HT-29 (cell line): ENCODE results near the gene NT5DC1. TPM values are rescaled to one million over a fixed set of nuclear protein-coding genes. Genes with fewer than 3 reads are reported as not detected.
"Not testable (repeated sequence)": the region's sequence is repeated elsewhere in the genome, so short reads cannot be mapped to it uniquely, and the experiment has no call there.

Experiments
- DNase-seq: peaks from one replicate; pipeline ENCODE4 v3.0.0-alpha.2; 2015; ENCODE audit warnings: low spot score
- total RNA-seq: library from RNA; depleted of rRNA; stranded (reverse); fragments of >200 nt; shearing (Covaris generic); gene quantifications from 2 replicates; pipeline ENCODE4 v1.2.3, GENCODE V29; 2014

Gene NT5DC1
- total RNA-seq, 1 experiment from 2014 or later: 20.5 TPM

DNA sequence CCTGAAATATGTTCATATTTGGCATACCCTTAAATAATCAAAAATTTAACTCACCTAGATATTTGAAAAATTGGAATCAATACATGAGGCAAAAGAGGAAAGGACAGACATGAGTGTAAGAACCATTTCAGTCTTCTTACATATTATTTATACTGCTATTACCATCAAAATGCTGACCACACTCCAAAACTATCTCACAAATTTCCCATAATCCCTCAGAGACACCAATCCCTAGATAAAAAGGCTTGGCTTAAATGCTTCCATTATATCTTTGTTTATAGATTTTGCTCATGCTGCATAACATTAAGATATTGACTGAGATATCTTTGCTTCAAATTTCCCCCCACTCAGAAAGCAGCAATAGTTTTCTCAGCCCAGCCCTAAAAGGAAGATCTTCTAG, 11.7 kb upstream of the NT5DC1 start:
- DNase-seq: no peak

DNA sequence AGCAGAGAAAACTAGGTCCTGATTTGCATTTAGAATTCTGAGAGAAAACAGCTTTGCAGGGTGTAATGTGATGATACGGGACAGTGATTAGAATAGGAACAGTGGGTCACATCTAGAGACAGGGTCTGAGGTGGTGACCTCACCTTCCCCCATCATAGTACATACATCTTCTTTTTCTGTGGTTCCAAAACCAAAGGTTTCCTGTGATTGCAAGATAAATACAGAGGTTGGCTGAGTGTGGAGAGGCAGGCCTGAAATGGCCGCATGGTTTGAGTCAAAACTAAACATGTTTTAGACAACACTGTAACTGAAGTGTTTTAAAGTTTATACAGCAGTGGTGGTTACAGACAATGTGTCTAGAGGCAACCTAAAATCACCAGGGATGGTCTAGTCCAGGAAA, 10.4 kb upstream of the NT5DC1 start:
- DNase-seq: no peak

DNA sequence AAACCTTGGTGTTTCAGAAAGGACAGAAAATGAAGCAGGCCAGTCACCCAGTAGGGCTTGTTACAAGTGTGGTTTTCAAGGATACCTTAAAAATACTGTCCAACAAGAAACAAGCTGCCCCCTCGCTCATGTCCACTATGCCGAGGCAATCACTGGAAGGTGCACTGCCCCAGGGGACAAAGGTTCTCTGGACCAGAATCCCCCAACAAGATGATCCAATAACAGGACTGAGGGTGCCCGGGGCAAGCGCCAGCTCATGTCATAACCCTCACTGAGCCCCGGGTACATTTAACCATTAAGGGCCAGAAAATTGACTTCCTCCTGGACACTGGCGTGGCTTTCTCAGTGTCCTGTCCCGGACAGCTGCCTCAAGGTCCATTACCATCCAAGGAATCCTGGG, 6.6 kb upstream of the NT5DC1 start:
- no peak for DNase-seq

DNA sequence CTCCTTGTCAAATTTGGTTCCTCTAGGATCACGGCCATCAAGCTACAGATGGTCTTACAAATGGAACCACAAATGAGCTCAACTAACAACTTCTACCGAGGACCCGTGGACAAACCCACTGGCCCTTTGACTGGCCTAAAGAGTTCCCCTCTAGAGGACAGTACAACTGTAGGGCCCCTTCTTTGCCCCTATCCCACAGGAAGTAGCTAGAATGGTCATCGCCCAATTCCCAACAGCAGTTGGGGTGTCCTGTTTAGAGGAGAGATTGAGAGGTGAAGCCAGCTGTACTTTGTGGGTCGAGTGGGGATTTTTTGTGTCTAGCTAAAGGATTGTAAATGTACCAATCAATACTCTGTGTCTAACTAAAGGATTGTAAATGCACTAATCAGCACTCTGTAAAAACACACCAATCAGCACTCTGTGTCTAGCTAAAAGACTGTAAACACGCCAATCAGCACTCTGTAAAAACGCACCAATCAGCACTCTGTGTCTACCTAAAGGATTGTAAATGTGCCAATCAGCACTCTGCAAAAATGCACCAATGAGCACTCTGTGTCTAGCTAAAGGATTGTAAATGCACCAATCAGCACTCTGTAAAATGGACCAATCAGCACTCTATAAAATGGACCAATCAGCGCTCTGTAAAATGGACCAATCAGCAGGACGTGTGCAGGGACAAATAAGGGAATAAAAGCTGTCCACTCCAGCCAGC, 4.4 kb upstream of the NT5DC1 start:
- not testable (repeated sequence) for DNase-seq

DNA sequence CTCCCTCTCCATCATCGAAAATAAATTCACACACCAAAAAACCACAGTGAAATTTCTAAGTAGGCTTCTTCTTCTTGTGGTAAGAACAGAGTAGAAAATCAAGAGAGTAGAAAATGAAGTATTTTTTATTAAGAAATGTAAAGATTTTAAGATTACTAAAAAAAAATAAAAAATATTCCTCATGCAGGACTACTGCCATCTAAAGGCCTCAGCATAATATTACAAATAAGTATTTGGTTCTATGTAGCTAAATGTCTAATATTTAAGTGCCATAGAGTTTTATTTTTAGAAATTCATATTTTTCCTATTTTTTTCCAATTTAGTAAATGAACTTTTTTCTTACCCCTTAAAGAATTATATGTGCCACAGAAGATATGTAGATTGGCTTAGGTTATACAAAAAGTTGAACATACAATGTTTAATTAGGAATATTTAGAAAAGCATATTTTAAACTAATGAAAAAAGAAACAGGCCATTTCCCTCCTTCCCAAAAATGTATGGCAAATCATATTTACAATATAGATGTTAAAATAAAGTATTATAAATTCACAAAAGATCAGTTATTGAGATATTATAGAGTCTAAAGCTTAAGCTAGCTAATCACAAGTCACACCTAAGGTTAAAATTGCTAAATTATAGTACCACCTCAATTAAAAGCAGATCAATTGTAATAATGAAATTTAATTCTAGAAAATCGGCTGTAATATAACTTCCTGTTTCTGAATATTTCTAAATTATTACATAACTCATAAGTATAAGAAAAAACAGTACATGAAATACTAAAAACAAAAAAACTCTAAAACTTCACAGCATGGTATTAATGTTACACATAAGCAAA, 3.5 kb upstream of the NT5DC1 start:
- peak; percentile 27 for DNase-seq

DNA sequence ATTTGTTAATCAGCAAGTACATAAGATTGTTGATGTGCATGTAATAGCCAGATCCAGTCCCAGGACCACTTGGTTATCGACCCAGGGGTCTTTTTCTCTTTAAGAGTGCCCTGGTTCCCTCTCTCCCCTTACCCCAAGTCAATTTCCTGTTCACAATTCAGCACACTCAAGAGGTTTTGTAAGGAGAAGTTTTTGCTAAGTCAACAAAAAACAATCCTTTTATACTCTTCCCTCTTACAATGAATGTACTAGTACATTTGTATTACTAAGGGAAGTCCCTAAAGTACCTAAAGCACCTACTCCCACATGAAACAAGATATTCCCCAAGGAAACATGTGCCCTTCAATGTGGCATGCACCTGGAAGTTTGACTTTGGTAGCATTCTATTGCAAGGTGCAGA, 1.6 kb upstream of the NT5DC1 start:
- no peak for DNase-seq

DNA sequence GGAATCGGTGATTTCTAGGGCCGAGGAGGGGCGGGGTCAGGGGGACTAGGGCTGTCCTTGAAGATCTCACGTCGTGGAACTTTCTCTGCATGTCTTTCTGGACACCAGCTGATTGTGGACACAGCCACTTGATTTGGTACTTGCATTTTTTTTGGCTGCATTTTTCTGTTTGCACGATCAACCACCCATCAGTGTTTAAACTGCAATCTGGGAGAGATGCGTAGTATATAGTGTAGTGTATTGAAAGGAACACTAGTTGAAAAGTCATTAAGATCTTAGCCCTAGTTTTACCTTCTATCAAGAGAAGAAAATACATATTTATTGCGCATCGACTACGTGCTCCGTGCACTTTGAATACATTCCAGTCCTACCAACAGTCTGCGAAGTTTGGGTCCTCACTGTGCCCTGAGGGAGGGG, 657 bp downstream of the NT5DC1 start:
- no peak for DNase-seq

DNA sequence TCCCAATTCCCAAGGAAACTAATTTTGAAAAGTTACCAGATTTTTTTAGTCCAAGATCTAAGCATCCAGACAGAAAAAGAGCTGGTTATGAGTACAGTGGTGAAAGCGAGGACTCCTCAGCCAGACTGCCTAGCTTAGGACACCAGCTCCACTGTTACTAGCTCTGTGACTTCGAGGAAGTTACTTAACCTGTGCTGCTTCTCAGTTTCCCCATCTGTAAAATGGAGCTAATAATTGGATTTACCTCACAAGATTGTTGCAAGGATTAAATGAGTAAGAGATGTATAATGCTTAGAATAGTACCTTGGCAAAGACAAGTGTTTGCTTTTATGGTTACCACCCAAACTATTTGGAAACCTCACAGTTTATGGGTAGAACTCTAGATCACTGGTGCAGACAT, 1.1 kb downstream of the NT5DC1 start:
- DNase-seq: peak; percentile 7

DNA sequence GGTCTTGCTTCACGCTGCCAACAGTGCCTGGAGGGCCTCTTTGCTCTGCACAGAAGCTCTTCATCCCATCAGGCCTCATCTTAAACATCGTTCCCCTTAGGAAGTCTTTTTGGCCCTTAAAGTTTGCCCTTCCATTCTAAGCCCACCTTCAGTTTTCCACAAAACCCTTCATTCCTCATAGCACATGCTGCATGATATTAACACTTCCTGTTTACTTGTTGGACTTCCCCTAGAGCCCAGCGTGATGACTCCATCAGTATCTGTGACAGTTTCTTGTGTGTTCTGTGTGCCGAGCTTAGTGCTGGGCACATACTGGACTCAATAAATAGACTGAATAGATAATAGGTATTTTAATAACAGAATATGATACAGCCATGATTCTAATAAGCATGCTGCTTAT, 2.2 kb downstream of the NT5DC1 start:
- DNase-seq: no peak

DNA sequence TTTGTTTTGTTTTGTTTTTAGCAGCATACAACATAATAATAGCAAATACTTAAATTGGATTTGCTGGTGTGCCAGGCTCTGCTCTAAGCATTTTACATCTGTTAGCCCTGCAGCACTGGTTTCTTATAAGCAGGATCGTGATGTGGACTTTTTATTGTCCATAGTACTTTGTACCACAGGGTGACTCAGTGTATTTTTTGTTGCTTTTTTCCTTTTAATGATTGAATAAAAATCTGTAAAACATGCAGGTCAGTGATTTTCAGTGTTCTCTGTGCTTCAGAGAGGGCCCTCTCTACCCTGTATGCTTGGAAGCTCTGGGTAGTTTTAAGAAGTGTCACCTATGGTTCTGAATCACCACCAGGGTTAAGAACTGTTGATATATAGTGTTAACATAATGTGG, 4.0 kb downstream of the NT5DC1 start:
- no peak for DNase-seq

DNA sequence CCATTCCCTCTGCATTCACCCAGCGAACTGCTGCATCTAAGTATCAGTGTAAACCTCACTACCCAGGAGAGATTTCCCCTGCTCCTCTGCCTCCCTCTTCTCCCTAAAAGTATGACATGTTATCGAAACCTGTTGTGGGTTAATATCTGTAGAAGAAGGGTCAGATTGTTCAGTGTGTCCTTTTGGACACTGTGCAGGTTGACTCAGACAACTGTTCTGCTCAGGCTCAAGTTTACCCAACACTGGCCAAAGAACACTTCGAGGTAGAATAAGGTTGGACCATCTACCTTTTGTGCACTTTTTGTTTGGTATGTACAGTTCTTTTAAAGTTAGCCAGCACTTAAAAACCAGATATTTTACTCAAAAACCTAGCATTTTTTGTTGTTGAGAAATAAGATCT, 4.6 kb downstream of the NT5DC1 start:
- DNase-seq: no peak

DNA sequence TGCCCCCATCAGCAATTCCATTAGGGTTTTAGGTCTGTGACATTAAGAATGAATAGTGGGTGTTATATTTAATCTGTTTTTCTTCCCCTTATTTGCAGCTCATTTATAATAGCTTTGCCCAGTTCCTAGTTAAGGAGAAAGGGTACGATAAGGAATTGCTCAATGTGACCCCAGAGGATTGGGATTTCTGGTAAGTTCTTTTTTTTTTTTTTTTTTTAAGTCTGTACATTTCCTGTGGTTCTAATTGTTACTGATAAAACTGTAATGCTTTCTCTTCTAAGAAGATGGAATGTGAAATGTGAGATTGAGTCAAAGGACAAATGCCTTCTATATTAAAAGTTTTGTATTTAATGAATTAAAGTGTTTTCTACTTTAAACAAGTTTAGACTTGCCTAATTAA, 5.5 kb downstream of the NT5DC1 start:
- no peak for DNase-seq

DNA sequence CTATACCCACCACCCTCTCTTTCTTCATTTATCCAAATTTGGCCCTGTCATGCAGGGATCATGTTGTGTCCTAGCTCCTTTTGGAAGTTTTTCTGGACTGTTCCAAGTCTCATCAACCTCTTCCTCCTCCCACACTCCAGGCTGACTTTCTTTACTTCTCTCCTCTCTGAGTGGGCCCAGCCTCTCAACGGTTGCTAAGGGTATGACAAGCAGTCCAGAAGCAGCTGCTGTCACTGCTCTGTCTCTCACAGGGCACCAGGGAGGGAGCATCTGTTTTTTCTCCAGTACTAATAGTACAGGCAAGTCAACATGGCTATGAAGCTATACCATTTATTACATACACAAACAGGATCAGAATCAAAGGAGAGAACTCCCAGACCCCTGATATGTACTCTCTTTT, 8.2 kb downstream of the NT5DC1 start:
- DNase-seq: no peak

DNA sequence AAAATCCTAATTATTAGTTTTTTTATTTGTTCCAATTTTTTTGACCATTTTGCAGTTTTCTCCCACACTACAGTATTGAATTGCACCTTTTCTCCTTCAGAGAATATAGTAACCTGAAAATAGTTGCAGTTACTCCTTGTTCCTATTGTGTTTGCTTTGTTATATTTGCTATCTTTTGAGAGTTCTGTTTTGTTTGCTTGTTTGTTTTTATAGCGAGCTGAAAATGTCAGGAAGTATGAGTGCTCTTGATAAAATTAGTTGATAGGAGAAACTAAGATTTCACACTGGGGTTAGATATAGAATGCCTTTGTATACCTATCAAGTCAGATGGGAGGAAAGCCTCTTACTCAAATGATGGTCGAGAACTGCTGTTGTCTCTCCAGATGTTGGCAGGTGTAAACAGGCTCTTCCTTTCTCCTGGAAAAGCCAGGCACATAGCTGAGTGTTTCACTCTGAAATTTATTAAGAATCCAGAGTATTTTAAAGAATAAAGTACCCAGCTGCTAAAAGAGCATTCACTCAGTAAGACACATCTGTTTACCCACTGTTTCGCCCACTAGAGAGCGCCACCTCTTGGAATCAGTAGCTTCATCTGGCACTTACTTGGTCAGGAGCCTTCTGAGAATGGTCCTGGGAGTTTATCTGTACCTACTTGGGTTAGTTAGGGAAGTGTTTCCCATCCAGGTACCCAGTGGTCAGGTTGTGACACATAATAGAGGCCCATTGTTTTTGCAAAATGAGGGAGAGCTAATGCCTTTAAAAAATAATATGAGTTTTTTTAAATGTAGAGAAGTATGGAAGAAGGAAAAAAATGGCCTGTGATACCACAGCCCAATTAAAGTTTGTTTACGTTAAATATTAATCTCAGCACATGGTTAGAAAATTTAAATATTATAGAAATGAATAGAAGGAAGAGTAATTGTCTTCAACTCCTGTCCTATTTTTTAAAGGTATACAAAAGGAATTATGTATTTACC, 11.2 kb downstream of the NT5DC1 start:
- DNase-seq: peak; percentile 57

DNA sequence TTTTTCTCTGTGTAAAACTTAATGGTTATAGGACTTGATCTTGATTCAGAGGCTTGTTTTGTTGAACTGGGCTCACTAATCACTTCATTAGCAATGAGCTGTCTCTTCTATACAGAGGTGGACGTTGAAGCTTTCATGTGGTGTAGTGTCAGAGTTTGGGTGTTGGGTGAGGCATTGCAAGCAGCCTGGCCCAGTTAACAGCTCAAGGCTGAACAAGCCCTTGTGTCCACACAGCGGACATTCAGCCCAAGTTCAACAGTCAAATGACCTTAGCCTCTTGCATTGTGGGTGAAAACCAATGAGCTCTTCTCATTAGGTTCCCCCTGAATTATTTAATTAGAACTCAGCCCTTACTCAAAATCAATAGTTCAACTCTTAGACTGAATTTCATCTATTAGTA, 12.7 kb downstream of the NT5DC1 start:
- DNase-seq: no peak

DNA sequence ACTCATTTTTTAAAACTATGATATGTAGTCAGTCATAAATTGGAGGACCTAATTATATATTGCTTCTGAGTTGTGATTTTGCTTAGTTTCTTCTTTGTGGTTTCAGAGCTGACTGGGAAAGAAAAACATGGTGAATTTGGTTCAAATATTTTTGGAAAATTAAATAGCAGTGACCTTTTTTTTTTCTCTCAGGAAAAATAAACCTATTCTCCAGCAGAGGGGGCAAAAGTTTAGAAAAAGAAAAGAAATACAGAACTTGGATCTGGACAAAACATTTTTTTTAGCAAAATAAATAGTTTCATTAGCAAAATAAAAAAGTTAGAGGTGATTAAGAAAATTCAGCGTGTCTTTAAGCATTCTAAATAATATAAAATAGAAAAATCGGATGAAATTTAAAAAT, 15.1 kb downstream of the NT5DC1 start:
- DNase-seq: no peak

DNA sequence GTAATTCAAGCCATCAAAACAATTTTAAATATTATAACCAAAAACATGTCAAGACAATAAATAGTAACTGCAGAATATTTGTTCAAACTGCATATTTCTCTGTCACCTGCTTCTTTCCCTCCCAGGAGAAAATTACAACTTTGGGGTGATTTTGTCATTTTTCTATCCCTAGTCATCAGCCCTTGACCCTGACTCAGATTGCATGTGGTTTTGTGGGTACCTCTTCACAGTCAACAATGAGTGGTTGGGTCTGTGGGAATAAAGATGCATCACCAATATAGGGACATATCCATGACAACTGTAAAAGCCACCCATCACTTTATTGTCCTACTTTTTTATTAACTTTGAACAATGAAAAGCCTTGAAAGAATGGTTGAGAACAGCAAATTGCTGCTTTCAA, 18.0 kb downstream of the NT5DC1 start:
- DNase-seq: no peak

DNA sequence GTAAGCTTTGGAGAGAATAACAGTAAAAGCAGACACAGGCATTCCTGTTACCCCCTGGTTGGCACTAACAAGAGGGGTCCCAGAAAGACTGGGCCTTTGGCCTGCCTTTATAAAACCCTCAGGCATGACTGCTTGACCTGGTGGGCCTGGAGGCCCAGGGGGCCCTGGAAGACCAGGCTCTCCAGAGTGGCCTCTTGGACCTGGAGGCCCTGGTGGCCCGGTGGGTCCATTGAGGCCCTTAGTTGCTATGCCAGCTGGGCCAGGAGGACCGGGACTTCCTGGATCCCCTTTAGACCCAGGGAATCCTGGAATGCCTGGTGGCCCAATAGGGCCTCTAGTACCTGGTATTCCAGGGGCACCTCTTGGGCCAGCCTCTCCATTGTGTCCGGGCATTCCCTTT, 19.8 kb downstream of the NT5DC1 start:
- DNase-seq: no peak

DNA sequence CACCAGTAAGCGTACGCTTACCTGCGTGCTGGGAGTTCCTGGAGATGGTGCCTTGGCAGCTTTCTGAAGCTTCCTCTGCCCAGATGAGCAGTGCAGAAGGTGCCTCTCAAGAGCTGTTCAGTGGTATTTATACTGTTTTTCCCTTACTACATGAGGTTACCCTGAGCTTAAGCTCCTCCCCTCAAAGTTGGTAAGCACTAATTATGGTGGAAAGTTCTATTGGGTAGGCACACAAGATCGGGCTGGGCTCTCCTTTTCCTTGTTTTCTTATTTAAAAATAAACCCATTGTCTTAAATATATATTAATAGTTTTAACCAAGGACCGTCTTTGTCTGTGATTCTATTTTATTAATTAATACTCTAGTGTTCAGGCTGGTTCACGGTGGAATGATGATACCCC, 25.4 kb downstream of the NT5DC1 start, which contains the start of gene COL10A1:
Gene COL10A1, minus strand, starts transcription at position 101 of the 400 bp plus-strand sequence. CDS start 640 bp downstream, outside the sequence.
- no peak for DNase-seq

DNA sequence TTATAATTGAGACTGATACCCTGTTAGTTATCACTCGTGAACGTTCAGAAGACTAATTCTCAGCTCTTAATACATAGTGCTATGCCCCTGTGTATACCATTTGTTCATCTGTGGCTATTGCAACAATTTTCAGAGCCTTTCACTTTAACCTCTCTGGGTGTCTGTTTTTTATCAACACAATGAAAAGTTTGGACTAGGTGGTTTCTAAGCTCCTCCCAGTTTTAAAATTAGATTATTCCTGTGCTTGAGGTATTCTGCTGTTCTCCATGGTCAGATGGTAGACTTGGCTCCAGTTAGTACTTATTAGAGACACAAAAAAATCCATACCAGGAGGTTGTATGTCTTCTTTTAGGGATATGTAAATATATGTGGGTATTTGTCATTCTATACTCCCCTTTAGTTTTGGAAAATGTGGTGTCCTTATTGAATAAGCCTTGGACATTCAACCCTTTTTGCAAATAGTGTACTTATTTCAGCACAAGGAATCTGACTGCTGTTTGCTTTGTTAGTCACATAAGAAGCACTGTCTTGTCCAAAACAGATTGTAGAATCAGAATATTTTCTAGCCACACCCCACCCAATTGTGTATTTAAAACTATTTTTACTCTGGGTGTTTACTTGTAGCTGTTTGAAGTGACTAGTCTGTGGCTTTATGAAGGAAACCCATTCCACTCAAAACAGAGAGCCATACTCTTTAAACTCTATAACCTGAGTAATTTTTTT, 27.3 kb downstream of the NT5DC1 start:
- DNase-seq: no peak

DNA sequence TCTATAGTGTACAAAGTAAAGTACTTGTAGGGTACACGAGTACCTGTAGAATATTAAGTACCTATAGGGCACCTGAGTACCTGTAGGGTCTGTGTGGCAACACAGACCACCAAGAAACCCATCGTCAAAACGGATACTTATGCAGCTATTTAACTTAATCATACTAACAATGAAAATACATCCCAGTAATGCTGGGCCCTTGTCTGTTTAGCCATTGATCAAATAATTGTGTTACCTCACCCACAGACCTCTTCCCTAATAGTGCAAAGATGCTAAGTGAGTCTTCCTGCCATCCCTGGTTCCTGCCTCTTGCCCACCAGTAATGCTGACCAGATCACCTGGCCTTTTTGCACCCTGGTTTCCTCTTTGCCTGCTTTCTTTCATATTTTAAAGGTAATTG, 32.8 kb downstream of the NT5DC1 start:
- no peak for DNase-seq
